H9 (cell line): Measurements from ENCODE around the gene STK38. TPM values are rescaled to one million over a fixed set of nuclear protein-coding genes. Genes with fewer than 3 reads are reported as not detected.

Experiments
- DNase-seq: peaks from one replicate; pipeline ENCODE4 v3.0.0-alpha.2; 2017
- H2AFZ ChIP-seq: one replicate; pipeline ENCODE4 v1.6.1; 2013; ENCODE audit warnings: mild to moderate bottlenecking, low read length, control low read depth, moderate library complexity
- H2AK5ac ChIP-seq: 2 replicates; pipeline ENCODE4 v1.6.1; 2013; ENCODE audit warnings: low read length, control low read depth, mixed read lengths; ENCODE audit not compliant: insufficient read length
- H2BK120ac ChIP-seq: one replicate; pipeline ENCODE4 v1.6.1; 2013; ENCODE audit warnings: low read depth, mild to moderate bottlenecking, low read length, control low read depth, inconsistent platforms; ENCODE audit not compliant: poor library complexity, severe bottlenecking
- H2BK12ac ChIP-seq: 2 replicates; pipeline ENCODE4 v1.6.1; 2013; ENCODE audit warnings: low read length, control low read depth, mixed read lengths, low read depth; ENCODE audit not compliant: insufficient read length
- H2BK15ac ChIP-seq: 2 replicates; pipeline ENCODE4 v1.6.1; 2013; ENCODE audit warnings: low read depth, low read length, control low read depth
- H2BK20ac ChIP-seq: one replicate; pipeline ENCODE4 v1.6.1; 2013; ENCODE audit warnings: low read depth, mild to moderate bottlenecking, low read length, control low read depth, inconsistent platforms; ENCODE audit not compliant: poor library complexity, severe bottlenecking
- H2BK5ac ChIP-seq: 2 replicates; pipeline ENCODE4 v1.6.1; 2013; ENCODE audit warnings: low read length, control low read depth, mixed read lengths; ENCODE audit not compliant: insufficient read length
- H3K14ac ChIP-seq: 2 replicates; pipeline ENCODE4 v1.6.1; 2013; ENCODE audit warnings: low read length, control low read depth; ENCODE audit not compliant: insufficient read depth
- H3K18ac ChIP-seq: 2 replicates; pipeline ENCODE4 v1.6.1; 2013; ENCODE audit warnings: low read depth, mild to moderate bottlenecking, mixed read lengths, low read length, control low read depth; ENCODE audit not compliant: insufficient read length
- H3K23ac ChIP-seq: 2 replicates; pipeline ENCODE4 v1.6.1; 2013; ENCODE audit warnings: low read length, control low read depth, mixed read lengths, low read depth; ENCODE audit not compliant: insufficient read length
- H3K23me2 ChIP-seq: 2 replicates; pipeline ENCODE4 v1.6.1; 2013; ENCODE audit warnings: low read depth, mild to moderate bottlenecking, mixed read lengths, low read length, control low read depth; ENCODE audit not compliant: insufficient read length, poor library complexity, severe bottlenecking
- H3K27ac ChIP-seq: 2 replicates; pipeline ENCODE4 v1.5.1; 2013; ENCODE audit warnings: low read length, control low read depth, mixed read lengths, low read depth; ENCODE audit not compliant: insufficient read length
- H3K27me3 ChIP-seq: 2 replicates; pipeline ENCODE4 v1.6.1; 2013; ENCODE audit warnings: low read length, control low read depth, inconsistent platforms; ENCODE audit not compliant: insufficient read depth
- H3K4ac ChIP-seq: 2 replicates; pipeline ENCODE4 v1.6.1; 2013; ENCODE audit warnings: low read depth, mild to moderate bottlenecking, control low read depth, inconsistent platforms, low read length, moderate library complexity
- H3K4me1 ChIP-seq: 2 replicates; pipeline ENCODE4 v1.6.1; 2013; ENCODE audit warnings: low read length, control low read depth, inconsistent platforms; ENCODE audit not compliant: insufficient read depth
- H3K4me2 ChIP-seq: 2 replicates; pipeline ENCODE4 v1.6.1; 2013; ENCODE audit warnings: low read length, control low read depth, mixed read lengths; ENCODE audit not compliant: insufficient read length, insufficient read depth
- H3K56ac ChIP-seq: 2 replicates; pipeline ENCODE4 v1.6.1; 2013; ENCODE audit warnings: low read depth, mild to moderate bottlenecking, mixed read lengths, low read length, control low read depth; ENCODE audit not compliant: insufficient read length
- H3K79me1 ChIP-seq: 2 replicates; pipeline ENCODE4 v1.6.1; 2013; ENCODE audit warnings: low read depth, mild to moderate bottlenecking, moderate library complexity, low read length, control low read depth, inconsistent platforms; ENCODE audit not compliant: insufficient read depth, poor library complexity, severe bottlenecking
- H3K79me2 ChIP-seq: 2 replicates; pipeline ENCODE4 v1.6.1; 2013; ENCODE audit warnings: low read length, control low read depth, inconsistent platforms; ENCODE audit not compliant: insufficient read depth
- H3K9ac ChIP-seq: 2 replicates; pipeline ENCODE4 v1.6.1; 2013; ENCODE audit warnings: low read length, control low read depth, mixed read lengths; ENCODE audit not compliant: insufficient read length; ENCODE audit errors: extremely low read depth
- H3K9me3 ChIP-seq: one replicate; pipeline ENCODE4 v1.6.1; 2013; ENCODE audit warnings: low read depth, low read length, inconsistent platforms; ENCODE audit not compliant: control insufficient read depth
- H3T11ph ChIP-seq: one replicate; pipeline ENCODE4 v1.6.1; 2013; ENCODE audit warnings: mild to moderate bottlenecking, low read length, control low read depth, inconsistent platforms
- H4K20me1 ChIP-seq: one replicate; pipeline ENCODE4 v1.6.1; 2013; ENCODE audit not compliant: control insufficient read depth, insufficient read length, insufficient read depth
- H4K5ac ChIP-seq: 2 replicates; pipeline ENCODE4 v1.6.1; 2013; ENCODE audit warnings: low read depth, mild to moderate bottlenecking, mixed read lengths, low read length, control low read depth; ENCODE audit not compliant: insufficient read length
- H4K8ac ChIP-seq: replicated peaks from 2 replicates; pipeline ENCODE4 v1.6.1; 2013; ENCODE audit warnings: low read length, control low read depth, mixed read lengths, low read depth; ENCODE audit not compliant: insufficient read length
- H4K91ac ChIP-seq: 2 replicates; pipeline ENCODE4 v1.6.1; 2013; ENCODE audit warnings: low read depth, mild to moderate bottlenecking, moderate library complexity, mixed read lengths, low read length, control low read depth; ENCODE audit not compliant: insufficient read length
- H3K27ac Mint-ChIP-seq, 3 experiments: 2 replicates in 2 of 3; 3 replicates in 1 of 3; pipeline ENCODE4 v1.8.0; 2020 to 2021; ENCODE audit warnings: mixed read lengths in 3 of 3, mild to moderate bottlenecking in 1 of 3, moderate library complexity in 1 of 3
- H3K27me3 Mint-ChIP-seq: 2 replicates; pipeline ENCODE4 v1.8.0; 2021; ENCODE audit warnings: low read depth, mild to moderate bottlenecking, moderate library complexity, mixed read lengths
- H3K36me3 Mint-ChIP-seq, 3 experiments: 2 replicates in 2 of 3; 3 replicates in 1 of 3; pipeline ENCODE4 v1.8.0; 2020 to 2021; ENCODE audit warnings: low read depth in 3 of 3, mixed read lengths in 3 of 3; ENCODE audit not compliant: insufficient read depth in 1 of 3
- H3K4me1 Mint-ChIP-seq, 2 experiments: 2 replicates each; pipeline ENCODE4 v1.8.0; 2020; ENCODE audit warnings: mixed read lengths in 2 of 2
- H3K4me3 Mint-ChIP-seq, 2 experiments: 2 replicates in 1 of 2; 3 replicates in 1 of 2; pipeline ENCODE4 v1.8.0; 2020 to 2021; ENCODE audit warnings: mild to moderate bottlenecking in 2 of 2, mixed read lengths in 2 of 2, moderate library complexity in 1 of 2
- H3K9me3 Mint-ChIP-seq, 2 experiments: 2 replicates in 1 of 2; 3 replicates in 1 of 2; pipeline ENCODE4 v1.8.0; 2020; ENCODE audit warnings: mild to moderate bottlenecking in 2 of 2, mixed read lengths in 2 of 2, moderate library complexity in 1 of 2
- CTCF ChIP-seq: fragments of 200-600 bp; sonication (generic); conservative IDR thresholded peaks from 3 replicates; pipeline ENCODE4 v1.8.0; 2021; ENCODE audit warnings: antibody characterized with exemption, mild to moderate bottlenecking
- WGBS: extraction: QIAGEN DNeasy Blood & Tissue Kit; methylation state at CpG from one replicate; pipeline ENCODE4 v1.1.7; 2013; ENCODE audit warnings: missing lambda C conversion rate, low lambda C conversion rate, mixed read lengths; ENCODE audit not compliant: insufficient read length; ENCODE audit errors: extremely low coverage; 5-methylcytosine and 5-hydroxymethylcytosine counted together
- total RNA-seq: library from RNA; stranded (reverse); gene quantifications from 2 replicates; pipeline ENCODE4 v1.2.1, GENCODE V29; 2021

Gene STK38
- total RNA-seq, 1 experiment from 2014 or later: 17.5 TPM

- Histone ChIP-seq H3K27ac (no peak overlapping the region), H4K8ac (no peak overlapping the region), H2AFZ (no peak overlapping the region), H3K79me1 (no peaks in the 10 kb centered on the region), H3K79me2 (no peaks in the 10 kb centered on the region), H3K23me2 (no peaks in the 10 kb centered on the region), H2BK5ac (no peak overlapping the region), H4K5ac (no peak overlapping the region), H3K9ac (no peak overlapping the region), H3K56ac (no peak overlapping the region), H4K20me1 (no peaks in the 10 kb centered on the region), H3K27me3 (no peaks in the 10 kb centered on the region), H4K91ac (no peak overlapping the region), H2BK15ac (no peak overlapping the region), H3K9me3 (no peaks in the 10 kb centered on the region), H3K14ac (no peak overlapping the region), H3T11ph (no peak overlapping the region), H2BK12ac (no peak overlapping the region), H3K18ac (no peak overlapping the region), H2AK5ac (no peak overlapping the region), H2BK120ac (no peak overlapping the region), H3K4me2 (no peak overlapping the region), H3K23ac (no peak overlapping the region), H3K4ac (no peak overlapping the region), H3K4me1 (no peaks in the 10 kb centered on the region), H2BK20ac (no peak overlapping the region)
- no peak for TF ChIP-seq CTCF
- no peaks in the 10 kb centered on the region for H3K36me3 Mint-ChIP-seq
- H3K4me3 Mint-ChIP-seq: no peak overlapping the region
- peaks cover 3 to 10% of the 10 kb centered on the region in 2 experiments; a peak in 3 of 4 replicates for H3K4me1 Mint-ChIP-seq
- no peaks in the 10 kb centered on the region for H3K9me3 Mint-ChIP-seq
- no peak for DNase-seq
- H3K27me3 Mint-ChIP-seq: peaks cover 1% of the 10 kb centered on the region; the same call in 1 of the 2 replicates
- no peak overlapping the region for H3K27ac Mint-ChIP-seq
- WGBS: no CpG with 5 or more reads among the region's 8 CpGs
These were observed 19.2 kb upstream of the STK38 start for GRCh38 chr6:36566418-36566905.
